IMR-90 (cell line): Measurements from ENCODE around the gene UBE2S. TPM values are rescaled to one million over a fixed set of nuclear protein-coding genes. Genes with fewer than 3 reads are reported as not detected.

ENCODE experiments used
- ATAC-seq: fragments of 200-7000 bp; cut with Tn5 transposase; 2 replicates; pipeline ENCODE4 v1.9.1; 2020; ENCODE audit warnings: low read depth, mild to moderate bottlenecking, moderate library complexity
- BruUV-seq: library from RNA; stranded (reverse); fragments of 400-500 nt; replicated peaks from 2 replicates; lab custom pipeline; 2021; lab: Mats Ljungman, UMichigan
- CTCF ChIA-PET: fragments of 300-600 bp; formaldehyde crosslinking; extraction: SDS; loops from one replicate; lab custom pipeline; 2021; ENCODE audit warnings: antibody characterized with exemption; lab: Yijun Ruan, JAX
- POLR2A ChIA-PET: fragments of 300-600 bp; sonication (Branson Sonifier 250); formaldehyde crosslinking; loops from one replicate; lab custom pipeline; 2022; ENCODE audit warnings: antibody characterized with exemption; ENCODE audit not compliant: unreplicated experiment; lab: Charles Lee
- DNase-seq: peaks from one replicate; pipeline ENCODE4 v3.0.0; 2013
- H2AFZ ChIP-seq: replicated peaks from 2 replicates; pipeline ENCODE3; 2013; ENCODE audit warnings: low read length, mild to moderate bottlenecking; ENCODE audit not compliant: poor library complexity
- H2AK5ac ChIP-seq: 2 replicates; pipeline ENCODE4 v1.6.1; 2013; ENCODE audit warnings: low read depth, low read length, inconsistent platforms
- H2AK9ac ChIP-seq: replicated peaks from 2 replicates; pipeline ENCODE3; 2013; ENCODE audit warnings: mild to moderate bottlenecking, low read depth, low read length, moderate library complexity; ENCODE audit not compliant: poor library complexity
- H2BK120ac ChIP-seq: 2 replicates; pipeline ENCODE4 v1.6.1; 2013; ENCODE audit warnings: low read depth, low read length, inconsistent platforms
- H2BK15ac ChIP-seq: 3 replicates; pipeline ENCODE4 v1.6.1; 2013; ENCODE audit warnings: low read depth, low read length, inconsistent platforms
- H2BK20ac ChIP-seq: 2 replicates; pipeline ENCODE4 v1.6.1; 2013; ENCODE audit warnings: low read depth, mild to moderate bottlenecking, inconsistent platforms, low read length, moderate library complexity
- H2BK5ac ChIP-seq: 2 replicates; pipeline ENCODE4 v1.6.1; 2013; ENCODE audit warnings: mild to moderate bottlenecking, low read depth, low read length, inconsistent platforms; ENCODE audit not compliant: poor library complexity, severe bottlenecking
- H3K14ac ChIP-seq: replicated peaks from 2 replicates; pipeline ENCODE4 v1.6.1; 2013; ENCODE audit warnings: low read depth, low read length, inconsistent platforms
- H3K18ac ChIP-seq: 2 replicates; pipeline ENCODE4 v1.6.1; 2013; ENCODE audit warnings: low read depth, low read length, control low read depth
- H3K23ac ChIP-seq: 2 replicates; pipeline ENCODE4 v1.6.1; 2013; ENCODE audit warnings: low read depth, low read length, inconsistent platforms
- H3K27ac ChIP-seq: 2 replicates; pipeline ENCODE4 v1.5.1; 2013; ENCODE audit warnings: mild to moderate bottlenecking, control low read depth, low read length; ENCODE audit not compliant: insufficient read depth
- H3K27me3 ChIP-seq: 2 replicates; pipeline ENCODE4 v1.6.1; 2013; ENCODE audit warnings: low read length; ENCODE audit not compliant: control insufficient read depth, insufficient read depth
- H3K36me3 ChIP-seq: 2 replicates; pipeline ENCODE4 v1.6.1; 2013; ENCODE audit warnings: low read length, mixed read lengths; ENCODE audit not compliant: control insufficient read depth, insufficient read depth
- H3K4ac ChIP-seq: 2 replicates; pipeline ENCODE4 v1.6.1; 2013; ENCODE audit warnings: low read depth, low read length, inconsistent platforms
- H3K4me1 ChIP-seq: 2 replicates; pipeline ENCODE4 v1.6.1; 2013; ENCODE audit warnings: low read length, mixed read lengths; ENCODE audit not compliant: control insufficient read depth, insufficient read depth
- H3K4me2 ChIP-seq: 2 replicates; pipeline ENCODE4 v1.6.1; 2013; ENCODE audit warnings: low read depth, mild to moderate bottlenecking, control low read depth, low read length, moderate library complexity
- H3K4me3 ChIP-seq: 2 replicates; pipeline ENCODE4 v1.5.1; 2013; ENCODE audit warnings: low read depth, mild to moderate bottlenecking, control low read depth, low read length, moderate library complexity; ENCODE audit not compliant: insufficient read depth
- H3K56ac ChIP-seq: 2 replicates; pipeline ENCODE4 v1.6.1; 2013; ENCODE audit warnings: low read length, inconsistent platforms; ENCODE audit not compliant: insufficient read depth; ENCODE audit errors: extremely low read depth
- H3K79me1 ChIP-seq, 2 experiments: 2 replicates each; pipeline ENCODE4 v1.6.1; 2013; ENCODE audit warnings: low read length in 2 of 2, inconsistent platforms in 1 of 2, low read depth in 1 of 2
- H3K9ac ChIP-seq: 2 replicates; pipeline ENCODE4 v1.6.1; 2013; ENCODE audit warnings: low read depth, low read length, control low read depth
- H3K9me1 ChIP-seq: 2 replicates; pipeline ENCODE4 v1.6.1; 2013; ENCODE audit warnings: low read length, inconsistent platforms; ENCODE audit not compliant: insufficient read depth
- H3K9me3 ChIP-seq: 2 replicates; pipeline ENCODE4 v1.6.1; 2013; ENCODE audit warnings: low read length; ENCODE audit not compliant: control insufficient read depth, insufficient read depth
- H4K20me1 ChIP-seq: 2 replicates; pipeline ENCODE4 v1.6.1; 2013; ENCODE audit warnings: low read length, inconsistent platforms; ENCODE audit not compliant: insufficient read depth
- H4K5ac ChIP-seq: 2 replicates; pipeline ENCODE4 v1.6.1; 2013; ENCODE audit warnings: mild to moderate bottlenecking, low read depth, low read length, control low read depth
- H4K8ac ChIP-seq, 2 experiments: 2 replicates each; pipeline ENCODE4 v1.6.1; 2013; ENCODE audit warnings: low read depth in 2 of 2, low read length in 2 of 2, control low read depth in 1 of 2, inconsistent platforms in 1 of 2
- H4K91ac ChIP-seq: 2 replicates; pipeline ENCODE4 v1.6.1; 2013; ENCODE audit warnings: low read depth, low read length, inconsistent platforms; ENCODE audit not compliant: insufficient read depth
- BHLHE40 ChIP-seq: fragments of 150-350 bp; IDR thresholded peaks from 2 replicates; pipeline ENCODE4 v1.6.1; 2016; ENCODE audit warnings: mild to moderate bottlenecking, low read depth, low read length
- CEBPB ChIP-seq: IDR thresholded peaks from 2 replicates; pipeline ENCODE4 v1.6.1; 2012; ENCODE audit warnings: low read depth, low read length, improper control_type of control experiment
- FOS ChIP-seq: fragments of 150-350 bp; IDR thresholded peaks from 2 replicates; pipeline ENCODE4 v1.6.1; 2016; ENCODE audit warnings: low read depth, low read length
- MAZ ChIP-seq: IDR thresholded peaks from 2 replicates; pipeline ENCODE4 v1.6.1; 2012; ENCODE audit warnings: low read depth, mild to moderate bottlenecking, low read length, improper control_type of control experiment, moderate library complexity, borderline replicate concordance
- RFX5 ChIP-seq: IDR thresholded peaks from 2 replicates; pipeline ENCODE4 v1.8.0; 2012; ENCODE audit warnings: low read depth, mild to moderate bottlenecking, low read length, moderate library complexity
- SMC3 ChIP-seq: fragments of 150-350 bp; IDR thresholded peaks from 2 replicates; pipeline ENCODE4 v1.6.1; 2016; ENCODE audit warnings: low read depth, mild to moderate bottlenecking, antibody characterized with exemption, low read length, moderate library complexity
- WGBS, 2 experiments: methylation state at CpG; one replicate each; pipeline versions ENCODE4 v1.1.5 to v1.1.7; 2013; ENCODE audit warnings: missing lambda C conversion rate in 2 of 2; ENCODE audit not compliant: insufficient read length in 1 of 2; ENCODE audit errors: extremely low coverage in 2 of 2; 5-methylcytosine and 5-hydroxymethylcytosine counted together
- dilution Hi-C: fragments of 300-500 bp; cut with HindIII; formaldehyde crosslinking; loops from one replicate; pipeline ENCODE4 v1.14.3; 2018; ENCODE audit warnings: low sequenced_read_pairs; ENCODE audit not compliant: unreplicated experiment
- in situ Hi-C: fragments of 300-500 bp; cut with MboI; formaldehyde crosslinking; loops from 3 replicates; pipeline ENCODE4 v1.14.3; 2019; ENCODE audit warnings: low sequenced_read_pairs, inconsistent platforms, mixed read lengths
- intact Hi-C: fragments of 100-400 bp; cut with micrococcal nuclease; formaldehyde crosslinking; loops from 2 replicates; pipeline ENCODE4 v1.10.0; 2022
- polyA plus RNA-seq, 3 experiments: library from polyadenylated mRNA; depleted of rRNA; stranded (reverse); fragments of >200 nt; gene quantifications; 2 replicates each; pipeline ENCODE4 v1.2.3, GENCODE V29; 2012; ENCODE audit warnings: low replicate concordance in 1 of 3
- total RNA-seq: library from RNA; depleted of rRNA; stranded (reverse); fragments of >200 nt; gene quantifications from 2 replicates; pipeline ENCODE4 v1.2.3, GENCODE V29; 2012

UBE2S gene
- total and polyA plus RNA-seq, 2 of the 4 experiments (the other 2 are of a cell fraction) = 69.5 to 104 TPM

- POLR2A ChIA-PET = no interaction called here
- Histone ChIP-seq H3K4ac (peak overlapping the region; percentile 82), H3K27me3 (no peaks in the 10 kb centered on the region), H4K8ac (peak overlapping the region; percentile 82 to 86), H2BK15ac (peak overlapping the region; percentile 81; the same call in 2 of the 3 replicates), H3K4me1 (peaks cover 45% of the 10 kb centered on the region), H3K36me3 (peaks cover 10% of the 10 kb centered on the region), H2AK9ac (peak overlapping the region; percentile 87), H2AK5ac (peak overlapping the region; percentile 98), H4K20me1 (peaks cover 22% of the 10 kb centered on the region), H2BK20ac (peak overlapping the region; percentile 90), H3K14ac (peak overlapping the region; percentile 77), H2BK120ac (peak overlapping the region; percentile 91), H2AFZ (peak overlapping the region; percentile 77), H3K56ac (peak overlapping the region; percentile 58; the same call in 1 of the 2 replicates), H3K4me2 (0 out of 2 replicates have a peak overlapping the region, but pooled peaks have one; percentile 11), H3K4me3 (no peak overlapping the region), H4K91ac (peak overlapping the region; percentile 94), H4K5ac (peak overlapping the region; percentile 89), H3K23ac (peak overlapping the region; percentile 37; the same call in 1 of the 2 replicates), H3K27ac (peak overlapping the region; percentile 96), H3K9me3 (no peaks in the 10 kb centered on the region), H3K18ac (peak overlapping the region; percentile 86), H3K9ac (peak overlapping the region; percentile 52), H2BK5ac (peak overlapping the region; percentile 96), H3K9me1 (peaks cover 13% of the 10 kb centered on the region; the same call in 1 of the 2 replicates), H3K79me1 (peaks cover 5 to 41% of the 10 kb centered on the region in 2 experiments; a peak in 3 of 4 replicates)
- DNase-seq = peak; percentile 84
- TF ChIP-seq FOS (peak; percentile 96), SMC3 (no peak), MAZ (peak; percentile 97), RFX5 (no peak), BHLHE40 (peak; percentile 34; the same call in 1 of the 2 replicates), CEBPB (no peak)
- in situ Hi-C loops = no loop called here
- dilution Hi-C loops = no loop called here
- CTCF ChIA-PET = no interaction called here
- 63% methylated on average over 2 of the region's 24 CpGs; no CpG with 5 or more reads in 1 of the 2 experiments for WGBS, 2 experiments
- intact Hi-C loops = no loop called here
- no peak for ATAC-seq
- no TSS peak for BruUV-seq
These were observed 35.1 kb downstream of the UBE2S start for GRCh38 chr19:55372316-55373081.
